Stimulated activated CD8-positive, alpha-beta memory T cell treated with anti-CD3 and anti-CD28 coated beads, Interleukin-12 subunit alpha, Interleukin-12 subunit beta, amount 100 ng/mL, for 1 hour (primary cell): ENCODE data around the gene ZNF91.
"Not testable (repeated sequence)": the region's sequence is repeated elsewhere in the genome, so short reads cannot be mapped to it uniquely, and the experiment has no call there.

Experiments
- DNase-seq: peaks from one replicate; pipeline ENCODE4 v3.0.0-alpha.2; 2020; ENCODE audit warnings: low read depth

Gene ZNF91

DNA sequence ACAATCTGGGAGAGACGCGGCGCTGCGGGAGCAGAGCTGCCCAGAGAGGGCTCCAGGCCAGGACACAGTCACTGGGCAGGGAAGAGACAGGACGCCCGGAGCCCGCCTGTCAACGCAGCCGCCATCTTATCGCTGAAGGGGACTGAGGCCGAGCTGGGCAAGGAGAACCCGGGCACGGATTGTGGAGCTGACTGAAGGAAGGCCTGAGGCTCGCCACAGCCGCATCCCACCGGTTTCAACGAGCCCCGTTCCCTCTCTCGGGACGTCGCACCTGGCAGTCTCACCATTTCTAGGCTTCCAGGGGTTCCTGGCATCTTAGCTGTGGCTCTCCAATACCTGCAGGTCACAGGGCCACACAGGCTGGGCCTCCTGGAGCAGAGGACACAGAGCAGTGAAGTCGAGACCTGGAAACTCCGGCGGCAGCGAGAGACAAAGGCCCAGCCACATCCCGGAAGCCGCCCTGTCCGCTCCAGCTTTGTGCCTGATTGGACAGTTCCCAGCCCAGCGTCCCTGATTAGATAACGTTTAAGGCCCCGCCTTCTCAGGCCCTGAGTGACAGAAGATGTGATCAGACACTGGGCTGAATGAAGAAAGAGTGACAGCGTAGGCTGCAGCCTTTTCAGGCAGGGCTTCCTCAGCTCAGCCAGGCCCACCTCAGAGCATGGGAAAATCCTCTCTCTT lies at the start of gene ZNF91:
Gene ZNF91, minus strand, starts transcription at position 431 of the 681 bp plus-strand sequence. Its CDS starts 117 bp downstream, at position 314.
- peak; percentile 86 for DNase-seq

DNA sequence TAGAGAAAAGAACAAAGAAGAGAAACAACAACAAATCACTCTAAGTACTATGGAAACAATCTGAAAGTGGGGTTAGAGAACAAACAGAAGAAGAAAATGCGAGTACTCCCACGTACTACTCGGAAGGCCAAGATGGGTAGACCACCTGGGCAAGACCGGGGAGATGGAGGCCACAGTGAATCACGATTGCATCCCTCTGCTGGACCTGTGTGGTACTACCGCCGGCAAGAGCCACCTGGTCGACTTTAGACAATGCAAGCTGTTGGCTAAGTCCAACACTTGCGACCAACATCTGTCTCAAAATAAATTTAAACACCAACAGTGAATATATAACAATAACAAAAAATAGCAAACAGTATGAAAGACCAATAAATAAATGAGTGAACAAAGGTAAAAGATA lies 45.5 kb upstream of the ZNF91 start:
- DNase-seq: no peak

DNA sequence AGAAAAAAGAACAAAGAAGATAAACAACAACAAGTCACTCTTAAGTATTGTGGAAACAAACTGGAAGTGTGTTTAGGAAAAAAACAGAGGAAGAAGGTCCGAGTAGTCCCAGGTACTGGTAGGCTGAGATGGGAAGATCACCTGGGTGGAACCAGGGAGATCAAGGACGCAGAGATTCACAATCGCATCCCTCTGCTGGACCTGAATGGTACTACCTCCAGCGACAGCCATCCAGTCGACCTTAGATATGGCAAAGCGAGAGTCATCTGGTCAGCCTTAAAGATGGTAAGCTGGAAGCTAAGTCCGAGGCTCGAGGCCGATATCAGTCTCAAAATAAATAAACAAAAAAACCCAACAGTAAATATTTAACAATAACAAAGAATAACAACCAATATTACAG lies 44.9 kb upstream of the ZNF91 start:
- DNase-seq: no peak

DNA sequence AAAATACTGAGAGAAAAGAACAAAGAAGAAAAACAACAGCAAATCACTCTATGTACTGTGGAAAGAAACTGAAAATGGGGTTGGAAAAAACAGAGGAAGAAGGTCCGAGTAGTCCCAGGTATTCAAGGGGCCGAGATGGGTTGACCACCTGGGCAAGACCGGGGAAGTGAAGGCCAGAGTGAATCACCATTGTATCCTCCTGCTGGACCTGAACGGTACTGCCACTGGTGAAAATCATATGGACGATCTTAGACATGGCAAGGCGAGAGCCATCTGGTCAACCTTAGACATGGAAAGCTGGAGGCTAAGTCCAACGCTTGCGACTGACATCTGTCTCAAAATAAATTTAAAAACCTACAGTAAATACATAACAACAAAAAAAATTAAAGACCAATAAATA lies 44.4 kb upstream of the ZNF91 start:
- no peak for DNase-seq

DNA sequence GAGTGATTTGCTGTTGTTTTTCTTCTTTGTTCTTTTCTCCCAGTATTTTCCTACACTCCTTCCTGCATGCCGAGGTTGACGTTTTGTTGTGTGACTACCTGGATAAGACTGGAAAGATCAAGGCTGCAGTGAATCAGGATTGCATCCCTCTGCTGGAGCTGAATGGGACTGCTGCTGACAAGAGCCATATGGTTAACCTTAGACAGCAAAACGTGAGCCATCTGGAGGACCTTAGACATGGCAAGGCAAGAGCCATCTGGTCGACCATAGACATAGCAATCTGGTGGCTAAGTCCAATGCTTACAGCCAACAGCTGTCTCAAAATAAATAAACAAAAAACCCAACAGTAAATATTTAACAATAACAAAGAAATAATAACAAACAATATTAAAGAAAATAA lies 42.6 kb upstream of the ZNF91 start:
- no peak for DNase-seq

DNA sequence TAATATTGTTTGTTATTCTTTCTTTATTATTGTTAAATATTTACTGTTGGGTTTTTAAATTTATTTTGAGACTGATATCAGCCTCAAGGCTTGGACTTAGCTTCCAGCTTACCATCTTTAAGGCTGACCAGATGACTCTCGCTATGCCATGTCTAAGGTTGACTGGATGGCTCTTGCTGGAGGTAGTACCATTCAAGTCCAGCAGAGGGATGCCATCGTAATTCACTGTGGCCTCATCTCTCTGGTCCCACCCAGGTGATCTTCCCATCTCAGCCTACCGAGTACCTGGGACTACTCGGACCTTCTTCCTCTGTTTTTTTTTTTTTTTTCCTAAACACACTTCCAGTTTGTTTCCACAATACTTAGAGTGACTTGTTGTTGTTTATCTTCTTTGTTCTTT lies 41.7 kb upstream of the ZNF91 start:
- DNase-seq: no peak

DNA sequence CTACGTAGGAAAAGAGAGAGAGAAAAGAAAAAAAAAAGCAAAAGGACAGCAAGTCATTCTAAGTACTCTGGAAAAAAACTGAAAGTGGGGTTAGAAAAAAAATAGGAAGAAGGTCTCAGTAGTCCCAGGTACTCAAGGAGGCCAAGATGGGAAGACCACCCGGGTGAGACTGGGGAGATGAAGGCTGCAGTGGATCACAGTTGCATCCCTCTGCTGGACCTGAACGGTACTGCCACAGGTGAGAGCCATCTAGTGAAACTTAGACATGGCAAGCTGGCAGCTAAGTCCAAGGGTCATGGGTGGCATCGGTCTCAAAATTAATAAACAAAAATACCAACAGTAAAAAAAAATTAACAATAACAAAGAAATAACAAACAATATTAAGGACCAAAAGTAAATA lies 41.0 kb upstream of the ZNF91 start:
- no peak for DNase-seq

DNA sequence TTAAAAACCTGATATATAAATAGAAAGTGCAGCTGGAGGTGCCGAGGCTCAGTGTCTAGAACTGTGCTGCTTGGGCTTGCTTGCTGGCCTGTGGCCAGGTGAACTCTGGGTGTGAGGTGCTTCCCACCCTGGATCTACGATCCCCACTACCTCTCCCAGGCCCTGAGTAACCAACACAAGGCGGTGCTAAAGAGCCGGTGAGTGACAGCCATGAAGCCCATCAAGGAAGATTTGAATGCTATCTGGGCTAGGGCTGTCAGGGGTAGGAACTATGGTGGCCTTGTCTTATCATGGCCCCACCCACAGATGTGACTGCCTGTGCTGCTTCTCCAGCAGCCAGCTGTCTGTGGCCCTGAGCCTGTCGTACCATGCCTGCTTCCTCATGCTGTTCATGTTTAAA lies 25.6 kb upstream of the ZNF91 start:
- no peak for DNase-seq

DNA sequence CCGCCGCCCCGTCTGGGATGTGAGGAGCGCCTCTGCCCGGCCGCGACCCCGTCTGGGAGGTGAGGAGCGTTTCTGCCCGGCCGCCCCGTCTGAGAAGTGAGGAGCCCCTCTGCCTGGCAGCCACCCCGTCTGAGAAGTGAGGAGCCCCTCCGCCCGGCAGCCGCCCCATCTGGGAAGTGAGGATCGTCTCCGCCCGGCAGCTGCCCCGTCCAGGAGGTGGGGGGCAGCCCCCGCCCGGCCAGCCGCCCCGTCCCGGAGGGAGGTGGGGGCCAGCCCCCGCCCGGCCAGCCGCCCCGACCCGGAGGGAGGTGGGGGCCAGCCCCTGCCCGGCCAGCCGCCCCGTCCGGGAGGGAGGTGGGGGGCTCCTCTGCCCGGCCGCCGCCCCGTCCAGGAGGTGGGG lies 24.0 kb upstream of the ZNF91 start:
- not testable (repeated sequence) for DNase-seq

DNA sequence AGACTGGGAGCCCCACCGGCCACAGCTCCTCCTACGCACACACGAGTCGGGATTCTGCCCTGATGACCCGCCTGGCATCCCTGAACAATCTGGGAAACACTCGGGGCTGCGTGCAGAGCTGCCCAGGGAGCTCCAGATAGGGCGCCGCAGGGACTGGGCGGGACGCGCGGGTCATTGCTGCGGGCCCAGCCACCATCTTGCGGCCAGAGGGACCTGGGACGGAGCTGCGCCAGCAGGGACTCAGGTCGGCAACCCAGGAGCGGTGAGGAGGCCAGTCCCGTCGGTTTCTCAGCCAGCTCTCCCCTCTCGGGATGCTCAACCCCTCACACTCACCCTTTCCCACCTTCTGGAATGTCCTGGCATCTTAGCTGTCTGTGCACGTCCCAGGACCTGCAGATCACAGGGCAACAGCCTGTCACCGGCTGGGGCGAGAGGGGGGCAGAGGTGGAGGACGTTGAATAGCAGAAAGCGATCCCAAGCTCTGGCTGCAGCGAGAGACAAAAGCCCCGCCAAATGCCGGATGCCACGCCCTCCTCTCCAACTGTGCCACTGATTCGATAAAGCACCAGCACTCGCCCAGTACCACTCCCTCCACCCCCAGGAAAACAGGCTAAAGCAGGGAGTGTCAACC lies 20.4 kb upstream of the ZNF91 start:
- no peak for DNase-seq

DNA sequence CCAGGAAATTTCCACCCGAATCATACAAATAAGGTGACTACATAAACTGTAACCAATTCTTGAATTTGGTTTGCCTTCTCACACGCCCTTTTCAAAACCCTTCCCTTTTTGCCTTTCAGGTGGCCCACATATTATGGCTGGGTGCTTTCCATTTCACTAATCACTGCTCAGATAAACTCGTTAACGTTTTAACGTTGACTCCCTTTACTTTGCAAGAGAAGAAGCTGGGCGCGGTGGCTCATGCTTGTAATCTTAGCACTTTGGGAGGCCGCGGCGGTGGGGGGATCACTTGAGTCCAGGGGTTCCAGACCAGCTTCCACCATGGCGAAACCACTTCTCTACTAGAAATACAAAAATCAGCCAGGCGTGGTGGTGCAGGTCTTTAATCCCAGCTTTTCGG lies 19.8 kb upstream of the ZNF91 start:
- DNase-seq: no peak

DNA sequence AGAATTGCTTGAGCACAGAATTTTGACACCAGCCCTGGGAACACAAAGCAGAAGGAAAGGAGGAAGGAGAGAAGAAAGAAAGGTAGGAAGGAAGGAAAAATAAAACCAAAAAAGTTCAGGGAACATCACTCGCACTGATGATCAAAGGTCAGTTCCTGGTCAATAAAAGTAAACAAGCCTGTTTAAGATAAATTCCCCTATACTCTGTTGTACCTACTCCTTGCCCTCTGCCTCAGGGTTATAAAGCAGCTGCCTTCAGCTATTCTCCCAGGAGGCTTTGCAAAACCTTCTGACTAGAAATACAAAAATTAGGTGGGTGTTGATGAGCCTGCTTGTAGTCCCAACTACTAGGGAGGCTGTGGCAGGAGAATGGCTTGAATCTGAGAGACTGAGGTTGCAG lies 14.9 kb upstream of the ZNF91 start:
- no peak for DNase-seq

DNA sequence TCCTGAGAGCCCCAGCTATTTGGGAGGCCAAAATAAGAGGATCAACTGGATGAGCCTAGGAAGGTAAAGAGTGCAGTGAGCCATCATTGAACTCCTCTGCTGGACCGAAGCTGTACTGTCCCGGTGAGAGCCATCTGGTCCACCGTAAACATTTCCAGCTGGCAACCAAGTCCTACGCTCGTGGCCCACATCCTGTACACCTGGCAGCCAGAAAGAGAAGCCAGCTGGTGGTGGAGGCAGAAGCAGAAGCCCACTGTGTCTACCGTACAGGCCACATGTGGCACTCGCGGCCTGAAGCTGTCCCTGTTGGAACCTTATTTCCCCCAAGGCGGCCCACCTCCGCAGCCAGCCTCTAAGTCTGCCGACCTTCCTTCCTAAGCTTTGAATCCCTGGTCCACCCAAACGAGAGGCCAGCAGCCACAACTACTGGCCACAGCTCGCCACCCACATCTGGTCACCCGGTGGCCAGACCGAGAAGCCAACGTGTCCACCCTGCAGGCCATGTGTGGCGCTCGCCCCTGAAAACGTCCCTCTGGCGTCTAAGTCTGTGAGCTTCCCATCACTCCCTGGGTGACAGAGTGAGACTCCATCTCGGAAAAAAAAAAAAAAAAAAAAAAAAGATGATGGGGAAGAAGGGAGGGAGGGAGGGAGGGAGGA lies 14.2 kb upstream of the ZNF91 start:
- no peak for DNase-seq

DNA sequence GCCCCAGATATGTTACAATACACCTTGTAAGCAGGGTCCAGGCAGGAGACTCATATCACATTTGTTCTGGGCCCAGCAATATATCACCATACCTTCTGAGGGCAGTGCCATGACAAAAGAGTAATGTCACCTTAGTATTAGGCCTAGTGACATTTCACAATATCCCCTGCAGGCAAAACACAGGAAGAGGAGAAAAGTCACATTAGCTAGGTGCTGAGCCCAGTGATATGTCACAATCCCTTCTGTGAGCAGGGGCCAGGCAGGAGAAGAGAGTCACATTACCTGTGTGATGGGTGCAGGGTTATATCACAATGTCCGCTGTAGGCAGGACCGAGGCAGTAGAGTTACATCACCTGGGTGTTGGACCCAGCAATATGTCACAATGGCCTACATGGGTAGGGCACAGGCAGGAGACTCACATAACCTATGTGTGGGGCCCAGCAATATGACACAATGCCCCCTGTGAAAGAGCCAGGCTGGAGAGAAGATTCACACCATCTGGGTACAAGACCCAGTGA lies 12.4 kb upstream of the ZNF91 start:
- DNase-seq: no peak

DNA sequence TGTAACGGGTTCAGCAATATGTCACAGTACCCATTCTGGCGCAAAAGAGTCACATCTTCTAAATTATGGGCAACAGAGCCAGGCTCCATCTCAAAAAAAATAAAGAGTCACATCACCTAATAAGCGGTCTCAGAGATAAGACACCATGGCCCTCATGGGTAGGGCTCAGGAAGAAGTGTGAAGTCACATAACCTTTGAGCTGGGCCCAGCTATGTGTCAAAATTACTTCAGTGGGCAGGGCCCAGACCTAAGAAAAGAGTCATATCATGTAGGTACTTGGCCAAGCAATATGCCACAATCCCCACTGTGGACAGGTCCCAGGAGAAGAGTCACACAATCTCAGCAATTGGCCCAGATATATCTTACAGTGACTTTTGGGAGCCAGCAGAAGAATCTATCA lies 11.4 kb upstream of the ZNF91 start:
- DNase-seq: no peak

DNA sequence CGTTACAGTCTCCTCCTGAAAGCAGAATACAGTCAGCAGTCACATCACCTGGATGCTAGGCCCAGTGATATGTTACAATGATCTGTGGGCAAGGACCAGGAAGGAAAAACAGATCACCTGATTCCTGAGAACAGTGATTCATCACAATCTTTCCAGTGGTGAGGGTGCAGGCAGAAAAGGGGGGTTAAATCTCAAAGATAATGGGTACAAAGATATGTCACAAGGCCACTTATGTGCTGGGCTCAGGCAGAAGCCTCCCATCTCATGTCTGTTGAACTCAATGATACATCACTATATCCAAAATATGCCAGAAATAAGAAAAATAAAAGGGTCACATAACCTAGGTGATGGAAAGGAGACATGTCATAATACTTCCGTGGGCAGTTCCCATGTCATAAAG lies 10.8 kb upstream of the ZNF91 start:
- DNase-seq: no peak

DNA sequence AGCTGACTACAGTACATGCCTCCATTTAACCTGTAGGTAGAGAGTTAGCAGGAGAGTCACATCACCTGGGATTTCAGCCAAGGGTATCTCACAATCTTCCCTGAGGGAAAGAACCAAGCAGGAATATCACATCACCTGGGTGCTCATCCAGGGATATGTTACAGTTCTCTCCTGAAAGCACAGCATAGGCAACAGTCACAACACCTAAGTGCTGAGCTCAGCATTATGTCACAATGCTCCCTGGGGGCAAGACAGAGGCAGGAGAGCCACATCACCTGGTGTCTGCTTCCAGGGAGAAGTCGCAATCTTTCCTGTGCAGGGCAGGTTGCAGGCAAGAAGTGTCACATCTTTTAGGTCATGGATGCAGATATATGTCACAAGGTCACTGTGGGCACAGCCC lies 9.4 kb upstream of the ZNF91 start:
- DNase-seq: no peak

DNA sequence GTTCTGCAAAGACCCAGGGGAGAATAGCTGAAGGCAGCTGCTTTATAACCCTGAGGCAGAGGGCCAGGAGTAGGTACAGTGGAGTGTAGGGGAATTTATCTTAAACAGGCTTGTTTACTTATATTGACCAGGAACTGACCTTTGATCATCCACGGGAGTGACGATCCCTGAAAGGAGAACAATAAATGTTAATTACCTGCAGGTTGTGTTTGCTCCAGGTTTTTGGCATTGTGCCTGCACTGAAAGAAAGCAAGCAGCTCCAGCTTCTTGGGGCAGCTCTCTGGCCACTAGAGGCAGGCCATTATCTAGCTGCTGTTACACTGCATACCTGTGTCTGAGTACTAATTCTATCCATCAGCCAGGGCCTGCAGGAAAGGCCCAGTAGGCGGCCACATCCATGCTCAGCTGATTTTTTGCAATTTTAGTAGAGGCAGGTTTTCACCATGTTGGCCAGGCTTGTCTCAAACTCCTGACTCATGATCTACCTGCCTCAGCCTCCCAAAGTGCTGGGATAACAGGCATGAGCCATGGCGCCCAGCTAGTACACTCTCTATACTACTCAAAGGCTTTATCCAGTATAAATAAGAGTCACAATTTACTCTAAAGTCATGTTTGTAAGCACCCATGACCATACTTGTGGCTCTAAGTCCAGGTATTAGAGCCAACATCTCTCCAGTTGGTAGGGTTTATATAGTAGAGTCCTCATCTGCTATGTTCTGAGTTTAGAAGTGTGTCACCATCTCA lies 8.5 kb upstream of the ZNF91 start:
- DNase-seq: no peak

DNA sequence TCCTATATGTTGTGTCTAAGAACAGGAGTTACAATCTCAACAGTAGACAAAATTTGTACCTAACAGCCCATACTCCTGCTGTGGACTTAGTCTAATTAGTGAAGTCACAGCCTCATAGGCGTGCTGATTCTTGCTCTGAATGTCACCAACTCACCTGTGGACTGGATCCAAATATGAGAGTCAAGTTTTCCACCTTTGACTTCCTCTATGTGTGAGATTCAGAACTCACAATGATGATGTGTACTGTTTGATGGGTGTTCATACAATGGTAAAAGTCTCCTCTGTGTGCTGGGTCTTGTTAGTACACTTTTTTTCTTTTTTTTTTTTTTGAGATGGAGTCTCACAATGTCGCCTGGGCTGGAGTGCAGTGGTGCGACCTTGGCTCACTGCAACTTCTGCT lies 7.8 kb upstream of the ZNF91 start:
- no peak for DNase-seq

DNA sequence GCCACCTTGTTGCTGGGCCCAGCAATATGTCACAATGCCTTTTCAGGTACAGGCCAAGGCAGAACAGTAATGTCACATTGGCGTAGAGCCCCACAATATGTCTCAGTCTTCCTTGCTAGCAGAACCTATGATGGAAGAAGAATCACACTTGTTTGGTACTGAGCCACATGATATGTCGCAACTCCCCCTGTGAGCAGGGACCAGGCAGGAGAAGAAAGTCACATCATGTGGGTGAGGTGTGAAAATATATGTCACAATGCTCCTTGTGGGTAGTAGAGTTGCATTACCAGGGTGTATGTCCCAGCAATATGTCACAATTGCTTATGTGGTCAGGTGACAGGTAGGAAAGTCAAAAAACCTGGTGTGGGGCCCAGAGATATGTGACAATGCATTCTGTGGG lies 7.1 kb upstream of the ZNF91 start:
- no peak for DNase-seq

DNA sequence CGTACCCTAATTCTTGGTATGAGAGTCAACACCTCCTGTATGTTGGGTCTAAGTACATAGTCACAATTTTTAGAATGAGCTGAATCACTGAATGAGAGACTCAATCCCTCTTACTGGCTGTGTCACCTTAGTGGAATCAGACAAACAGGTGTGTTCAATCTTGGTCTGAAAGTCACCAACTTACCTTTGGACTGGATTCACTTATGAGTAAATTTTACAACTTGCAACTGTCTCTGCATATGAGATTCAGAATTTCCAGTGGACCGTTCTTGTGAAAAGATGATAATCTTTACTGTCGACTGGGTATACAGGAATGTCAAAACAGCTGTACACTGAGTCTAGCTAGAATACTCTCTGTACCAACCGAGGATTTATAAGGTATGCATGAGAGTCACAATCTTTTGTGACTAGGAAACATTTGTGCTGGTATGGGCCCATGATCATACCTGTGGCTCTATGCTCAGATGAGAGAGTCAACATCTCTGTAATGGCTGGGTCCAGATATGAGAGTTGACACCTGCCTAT lies 5.9 kb upstream of the ZNF91 start:
- no peak for DNase-seq

DNA sequence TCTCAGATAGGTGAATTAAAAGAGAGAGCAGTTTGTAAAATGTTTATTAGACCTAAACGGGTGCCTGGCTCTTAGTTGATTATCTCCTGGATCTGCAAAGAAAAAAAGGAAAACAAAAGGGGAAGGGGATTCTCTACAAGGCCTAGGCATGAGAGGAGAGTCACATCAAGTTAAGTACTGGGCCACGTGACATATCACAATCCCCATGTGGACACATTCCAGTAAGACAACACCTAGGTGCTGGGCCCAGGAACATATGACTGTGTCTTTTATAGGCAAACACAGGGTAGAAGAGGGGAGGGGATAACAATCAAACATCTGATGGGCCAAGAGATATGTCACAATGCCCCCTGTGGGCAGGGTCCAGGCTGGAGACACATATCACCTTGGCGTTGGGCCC lies 4.2 kb upstream of the ZNF91 start:
- DNase-seq: no peak
